ENCODE data around the gene IRF9. TPM values are rescaled to one million over a fixed set of nuclear protein-coding genes. Genes with fewer than 3 reads are reported as not detected.

Gene IRF9
- total RNA-seq, 2 experiments from 2014 or later = 133 to 136 TPM

GRCh38 chr14:24138396-24139271 lies 22.4 kb upstream of the IRF9 start:
- Mint-ChIP-seq H3K9me3 (no peaks in the 10 kb centered on the region), H3K36me3 (peaks cover 53% of the 10 kb centered on the region), H3K27me3 (no peaks in the 10 kb centered on the region), H3K4me1 (peaks cover 52% of the 10 kb centered on the region), H3K27ac (peak overlapping the region; percentile 77), H3K4me3 (peak overlapping the region; percentile 96)
- DNase-seq = no peak

DNA sequence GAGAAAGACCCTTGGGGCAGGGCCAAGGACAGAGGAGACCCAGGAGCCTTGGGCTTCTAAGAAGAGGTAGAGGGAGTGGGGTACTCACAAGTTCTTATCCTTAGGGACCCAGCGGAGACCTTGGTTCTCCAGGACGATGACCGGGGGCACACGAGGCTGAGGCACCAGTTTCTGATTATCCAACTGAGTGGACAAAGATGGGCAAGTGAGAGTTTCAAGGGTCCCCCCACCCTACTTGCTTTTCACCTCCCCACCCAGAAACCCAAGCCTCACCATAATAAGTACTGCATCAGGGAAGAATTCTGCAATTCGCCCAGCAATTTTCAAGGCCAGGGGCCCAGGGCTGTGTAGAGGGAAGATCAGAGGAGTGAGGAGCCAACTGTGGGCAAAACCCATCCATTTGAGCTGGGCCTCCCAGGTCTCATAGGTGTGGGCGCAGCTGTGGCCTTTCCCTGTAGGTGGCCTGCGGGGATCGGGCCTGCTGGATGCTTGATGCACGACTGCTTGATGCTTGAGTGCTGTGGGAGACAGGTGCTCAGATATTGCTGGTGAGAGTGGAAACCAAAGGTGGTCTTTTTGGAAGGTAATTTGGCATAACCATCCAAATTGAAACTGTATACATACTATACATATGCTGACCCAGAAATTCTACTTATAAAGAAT lies 21.7 kb upstream of the IRF9 start:
- Mint-ChIP-seq H3K4me3 (peak overlapping the region; percentile 96), H3K4me1 (peaks cover 59% of the 10 kb centered on the region), H3K36me3 (peaks cover 57% of the 10 kb centered on the region), H3K27me3 (no peaks in the 10 kb centered on the region), H3K9me3 (no peaks in the 10 kb centered on the region), H3K27ac (peak overlapping the region; percentile 77)
- peak; percentile 38 for DNase-seq

GRCh38 chr14:24141097-24141880 lies 19.8 kb upstream of the IRF9 start, which contains the start of gene EMC9:
TSS of gene EMC9 (minus strand) at chr14:24141591. CDS start at chr14:24141304, 287 bp downstream.
- Mint-ChIP-seq H3K4me1 (peaks cover 66% of the 10 kb centered on the region), H3K27me3 (no peaks in the 10 kb centered on the region), H3K36me3 (peaks cover 76% of the 10 kb centered on the region), H3K27ac (peak within 1 kb of the TSS; percentile 92), H3K9me3 (no peaks in the 10 kb centered on the region), H3K4me3 (peak within 1 kb of the TSS; percentile 96)
- DNase-seq = peak; percentile 99

DNA sequence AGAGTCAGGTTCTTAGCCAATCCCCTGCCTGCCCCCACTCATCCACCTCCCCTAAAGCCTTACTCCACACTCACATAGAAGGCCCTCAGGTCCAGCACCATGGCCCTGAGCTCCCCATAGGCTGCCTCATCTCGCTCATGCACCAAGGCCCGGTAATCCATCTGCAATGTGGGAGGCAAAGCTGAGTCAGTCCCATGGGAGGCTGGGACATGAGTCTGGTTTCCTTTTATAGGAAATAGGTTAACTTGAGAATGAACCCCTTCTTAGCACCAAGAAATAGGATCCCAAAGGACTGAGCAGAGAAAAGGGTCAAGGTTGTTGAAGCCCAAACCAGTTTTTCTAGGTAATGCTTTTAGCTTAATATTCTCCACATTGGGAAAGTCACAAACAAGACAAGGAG lies 17.6 kb upstream of the IRF9 start:
- no peak overlapping the region for H3K4me3 Mint-ChIP-seq

DNA sequence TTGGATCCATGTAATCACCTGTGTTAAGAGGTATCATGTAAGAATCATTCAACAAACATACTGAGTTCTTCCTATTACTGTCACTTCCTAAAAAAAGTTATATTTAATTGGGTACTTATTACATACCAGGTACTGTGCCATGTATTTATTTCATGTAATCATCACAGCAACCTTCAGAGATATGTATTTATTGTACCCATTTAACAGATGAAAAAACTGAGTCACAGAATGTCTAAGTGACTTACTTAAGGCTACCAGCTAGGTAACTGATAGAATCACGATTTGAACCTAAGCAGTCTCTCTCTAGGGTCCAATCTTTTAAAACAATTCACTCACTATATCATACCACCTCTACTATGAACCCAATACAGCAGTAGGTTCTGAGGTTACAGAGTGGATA lies 16.6 kb upstream of the IRF9 start:
- peaks cover 50% of the 10 kb centered on the region for H3K4me1 Mint-ChIP-seq
- H3K27ac Mint-ChIP-seq = peak overlapping the region; percentile 76
- H3K4me3 Mint-ChIP-seq = peak overlapping the region; percentile 97
- H3K9me3 Mint-ChIP-seq = no peaks in the 10 kb centered on the region
- peaks cover 62% of the 10 kb centered on the region for H3K36me3 Mint-ChIP-seq
- DNase-seq = no peak
- H3K27me3 Mint-ChIP-seq = no peaks in the 10 kb centered on the region

More for the DNA sequence above, 17.6 kb upstream of the IRF9 start:
- no peaks in the 10 kb centered on the region for H3K27me3 Mint-ChIP-seq
- H3K9me3 Mint-ChIP-seq = no peaks in the 10 kb centered on the region
- H3K36me3 Mint-ChIP-seq = peaks cover 65% of the 10 kb centered on the region
- H3K4me1 Mint-ChIP-seq = peaks cover 52% of the 10 kb centered on the region
- H3K27ac Mint-ChIP-seq = peak overlapping the region; percentile 54
- DNase-seq = no peak

DNA sequence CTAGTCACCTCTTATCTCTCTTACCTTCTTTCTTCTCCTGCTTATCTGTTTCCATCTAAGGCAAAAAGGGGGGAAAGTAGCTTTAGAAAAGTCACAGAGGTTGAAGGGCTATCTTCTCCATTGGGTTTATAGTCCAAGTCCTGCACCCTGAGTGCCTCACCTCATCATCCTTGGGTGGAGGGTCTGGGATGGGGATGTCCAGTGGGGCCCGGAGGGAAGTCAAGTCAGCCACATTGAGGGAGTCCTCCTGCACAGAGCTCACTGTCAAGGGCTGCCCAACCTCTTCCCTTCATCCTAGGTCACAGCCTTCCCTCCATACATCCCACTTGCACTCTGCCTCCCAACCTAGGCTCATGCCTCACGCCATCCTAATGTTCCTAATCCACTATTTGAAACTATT lies 15.8 kb upstream of the IRF9 start:
- peak overlapping the region; percentile 97 for H3K27ac Mint-ChIP-seq
- H3K27me3 Mint-ChIP-seq = no peaks in the 10 kb centered on the region
- H3K9me3 Mint-ChIP-seq = no peaks in the 10 kb centered on the region
- H3K36me3 Mint-ChIP-seq = peaks cover 63% of the 10 kb centered on the region
- no peak for DNase-seq
- H3K4me3 Mint-ChIP-seq = peak overlapping the region; percentile 97
- H3K4me1 Mint-ChIP-seq = peaks cover 51% of the 10 kb centered on the region

GRCh38 chr14:24145690-24146452 lies 15.2 kb upstream of the IRF9 start:
- Mint-ChIP-seq H3K4me3 (peak overlapping the region; percentile 97), H3K27ac (peak overlapping the region; percentile 97), H3K27me3 (no peaks in the 10 kb centered on the region), H3K36me3 (peaks cover 64% of the 10 kb centered on the region), H3K4me1 (peaks cover 56% of the 10 kb centered on the region), H3K9me3 (no peaks in the 10 kb centered on the region)
- no peak for DNase-seq

GRCh38 chr14:24146453-24146977 lies 14.6 kb upstream of the IRF9 start, which contains the start of gene PSME2:
TSS of gene PSME2 (minus strand) at chr14:24146610. CDS start at chr14:24146581, 29 bp downstream.
- Mint-ChIP-seq H3K27ac (peak within 1 kb of the TSS; percentile 97), H3K4me3 (peak within 1 kb of the TSS; percentile 97), H3K36me3 (peaks cover 63% of the 10 kb centered on the region), H3K27me3 (no peaks in the 10 kb centered on the region), H3K9me3 (no peaks in the 10 kb centered on the region), H3K4me1 (peaks cover 56% of the 10 kb centered on the region)
- DNase-seq = peak; percentile 97

GRCh38 chr14:24146978-24147760 lies 13.9 kb upstream of the IRF9 start, which contains the start of gene RNF31:
TSS of gene RNF31 (plus strand) at chr14:24147498. CDS start at chr14:24147699, 201 bp downstream.
- peaks cover 60% of the 10 kb centered on the region for H3K36me3 Mint-ChIP-seq
- H3K9me3 Mint-ChIP-seq = no peaks in the 10 kb centered on the region
- peak within 1 kb of the TSS; percentile 97 for H3K27ac Mint-ChIP-seq
- peaks cover 52% of the 10 kb centered on the region for H3K4me1 Mint-ChIP-seq
- H3K27me3 Mint-ChIP-seq = no peaks in the 10 kb centered on the region
- DNase-seq = peak; percentile 98
- H3K4me3 Mint-ChIP-seq = peak within 1 kb of the TSS; percentile 97

GRCh38 chr14:24147761-24148428 lies 13.2 kb upstream of the IRF9 start:
- H3K36me3 Mint-ChIP-seq = peaks cover 59% of the 10 kb centered on the region
- peak overlapping the region; percentile 97 for H3K4me3 Mint-ChIP-seq
- H3K27ac Mint-ChIP-seq = peak overlapping the region; percentile 68
- no peaks in the 10 kb centered on the region for H3K9me3 Mint-ChIP-seq
- peak; percentile 13 for DNase-seq
- H3K4me1 Mint-ChIP-seq = peaks cover 49% of the 10 kb centered on the region
- no peaks in the 10 kb centered on the region for H3K27me3 Mint-ChIP-seq

GRCh38 chr14:24149302-24149969 lies 11.6 kb upstream of the IRF9 start:
- Mint-ChIP-seq H3K27me3 (no peaks in the 10 kb centered on the region), H3K27ac (no peak overlapping the region), H3K4me1 (peaks cover 35% of the 10 kb centered on the region), H3K4me3 (peak overlapping the region; percentile 97), H3K36me3 (peaks cover 47% of the 10 kb centered on the region), H3K9me3 (no peaks in the 10 kb centered on the region)
- DNase-seq = no peak

GRCh38 chr14:24150061-24150460 lies 11.0 kb upstream of the IRF9 start:
- no peak overlapping the region for H3K4me3 Mint-ChIP-seq
- H3K36me3 Mint-ChIP-seq = peaks cover 41% of the 10 kb centered on the region
- H3K4me1 Mint-ChIP-seq = peaks cover 31% of the 10 kb centered on the region
- H3K9me3 Mint-ChIP-seq = no peaks in the 10 kb centered on the region
- no peak for DNase-seq
- H3K27ac Mint-ChIP-seq = no peak overlapping the region
- no peaks in the 10 kb centered on the region for H3K27me3 Mint-ChIP-seq

Measured in activated naive CD8-positive, alpha-beta T cell treated with anti-CD3 and anti-CD28 coated beads for 36 hours (primary cell).